ENCODE measurements around the gene OR2B6.
"Not testable (repeated sequence)": the region's sequence is repeated elsewhere in the genome, so short reads cannot be mapped to it uniquely, and the experiment has no call there.

Gene OR2B6

DNA sequence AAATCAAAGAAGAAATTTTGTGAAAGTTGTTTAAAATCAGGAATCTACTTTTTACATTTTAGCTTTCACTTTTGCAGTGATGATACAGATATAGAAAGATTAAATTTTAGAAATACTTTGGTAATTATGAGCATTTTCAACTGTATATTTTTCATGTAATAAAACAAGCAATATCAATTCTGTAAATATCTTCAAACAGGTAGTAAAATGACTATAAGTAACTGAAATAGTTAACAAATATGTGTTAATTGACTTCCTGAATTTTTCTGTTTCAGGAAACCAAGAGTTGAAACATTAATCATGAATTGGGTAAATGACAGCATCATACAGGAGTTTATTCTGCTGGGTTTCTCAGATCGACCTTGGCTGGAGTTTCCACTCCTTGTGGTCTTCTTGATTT lies at the start of gene OR2B6:
TSS of gene OR2B6 (plus strand) at position 301 of the 400 bp plus-strand sequence. CDS start at position 301, 0 bp downstream.
- no peak for DNase-seq

DNA sequence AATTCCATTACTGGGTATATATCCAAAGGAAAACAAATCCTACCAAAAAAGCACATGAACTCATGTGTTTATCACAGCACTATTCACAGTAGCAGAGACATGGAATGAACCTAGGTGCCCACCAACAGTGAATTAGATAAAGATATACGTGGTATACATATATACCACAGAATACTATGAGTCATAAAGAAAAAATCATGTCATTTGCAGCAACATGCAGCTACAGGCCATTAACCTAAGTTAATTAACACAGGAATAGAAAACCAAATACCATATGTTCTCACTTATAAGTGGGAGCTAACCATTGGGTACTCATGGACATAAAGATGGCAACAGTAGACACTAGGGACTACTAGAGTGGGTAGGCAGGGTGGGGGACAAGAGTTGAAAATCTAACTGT lies 49.0 kb upstream of the OR2B6 start:
- no peak for DNase-seq

DNA sequence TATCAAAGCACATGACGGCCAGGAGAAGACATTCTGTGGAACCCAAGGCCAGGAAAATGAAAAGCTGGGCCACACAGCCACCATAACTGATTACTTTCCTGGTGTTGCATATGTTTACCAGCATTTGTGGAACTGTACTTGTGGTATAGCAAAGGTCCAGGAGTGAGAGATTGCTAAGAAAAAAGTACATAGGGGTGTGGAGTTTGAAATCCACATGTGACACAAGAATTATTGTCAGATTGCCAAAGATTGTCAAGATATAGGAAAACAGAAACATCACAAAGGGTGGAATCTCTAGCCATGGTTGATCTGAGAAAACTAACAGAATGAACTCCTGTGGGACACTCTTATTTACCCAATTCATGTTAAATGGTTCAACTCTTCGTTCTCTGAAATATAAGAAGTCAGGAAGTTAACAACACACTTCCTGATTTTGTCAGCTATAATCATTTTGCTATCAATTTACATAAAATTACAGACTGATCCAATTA lies 45.0 kb upstream of the OR2B6 start, which contains the start of gene OR2B2:
TSS of gene OR2B2 (minus strand) at position 441 of the 491 bp plus-strand sequence. CDS start at position 364, 77 bp downstream.
- no peak for DNase-seq

DNA sequence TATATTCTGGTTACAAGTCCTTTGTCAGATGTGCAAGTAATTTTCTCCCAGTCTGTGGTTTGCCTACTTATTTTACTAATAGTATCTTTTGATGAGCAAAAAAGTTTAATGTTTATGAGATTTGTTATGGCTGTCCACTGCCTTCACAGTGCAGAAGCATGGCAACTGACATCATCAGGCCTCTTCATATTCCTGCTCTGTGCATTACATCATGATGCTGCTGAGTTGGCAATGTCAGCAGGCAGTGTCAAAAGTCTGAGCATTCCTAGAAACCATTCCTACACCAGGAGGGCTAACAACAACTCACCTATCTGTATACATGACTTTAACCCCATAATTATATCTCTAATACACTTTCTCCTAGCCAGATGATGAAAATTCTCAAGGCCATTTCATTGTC lies 34.1 kb upstream of the OR2B6 start:
- DNase-seq = no peak

DNA sequence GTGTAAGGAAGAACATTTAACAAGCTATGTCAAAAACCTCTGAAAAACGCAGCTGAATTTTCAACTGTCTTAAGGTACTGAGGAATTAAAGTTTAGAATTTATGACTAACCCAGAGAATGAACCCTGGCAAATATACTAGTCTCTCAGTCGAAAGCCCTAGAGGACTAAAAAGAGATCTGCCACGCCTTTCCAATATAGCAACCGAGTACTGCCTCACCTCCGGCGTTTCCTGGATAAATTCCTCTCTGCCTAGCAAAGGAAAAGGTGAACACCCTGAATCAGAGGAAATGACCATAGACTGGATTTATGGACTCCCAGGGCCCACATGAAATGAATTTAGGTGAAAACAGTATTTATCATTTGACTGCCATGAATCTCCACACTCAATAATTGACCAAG lies 32.9 kb upstream of the OR2B6 start:
- no peak for DNase-seq

DNA sequence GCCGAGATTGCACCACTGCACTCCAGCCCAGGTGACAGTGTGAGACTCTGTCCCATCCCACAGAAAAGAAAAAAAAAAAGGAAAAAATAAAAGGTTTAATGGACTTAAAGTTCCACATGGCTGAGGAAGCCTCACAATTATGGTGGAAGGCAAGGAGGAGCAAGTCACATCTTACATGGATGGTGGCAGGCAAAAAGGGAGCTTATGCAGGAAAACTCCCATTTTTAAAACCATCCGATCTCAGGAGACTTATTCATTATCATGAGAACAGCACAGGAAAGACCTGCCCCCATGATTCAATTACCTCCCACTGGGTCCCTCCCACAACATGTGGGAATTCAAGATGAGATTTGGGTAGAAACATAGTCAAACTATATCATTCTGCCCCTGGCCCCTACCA lies 29.0 kb upstream of the OR2B6 start:
- not testable (repeated sequence) for DNase-seq

DNA sequence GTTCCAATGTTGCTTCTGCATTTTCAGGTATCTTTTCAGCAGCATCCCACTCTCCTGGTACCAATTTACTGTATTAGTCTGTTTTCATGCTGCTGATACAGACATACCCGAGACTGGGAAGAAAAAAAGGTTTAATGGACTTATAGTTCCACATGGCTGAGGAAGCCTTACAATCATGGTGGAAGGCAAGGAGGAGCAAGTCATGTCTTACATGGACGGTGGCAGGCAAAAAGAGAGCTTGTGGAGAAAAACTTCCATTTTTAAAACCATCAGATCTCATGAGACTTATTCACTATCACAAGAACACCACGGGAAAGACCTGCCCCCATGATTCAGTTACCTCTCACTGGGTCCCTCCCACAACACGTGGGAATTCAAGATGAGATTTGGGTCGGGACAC lies 27.1 kb upstream of the OR2B6 start:
- not testable (repeated sequence) for DNase-seq

DNA sequence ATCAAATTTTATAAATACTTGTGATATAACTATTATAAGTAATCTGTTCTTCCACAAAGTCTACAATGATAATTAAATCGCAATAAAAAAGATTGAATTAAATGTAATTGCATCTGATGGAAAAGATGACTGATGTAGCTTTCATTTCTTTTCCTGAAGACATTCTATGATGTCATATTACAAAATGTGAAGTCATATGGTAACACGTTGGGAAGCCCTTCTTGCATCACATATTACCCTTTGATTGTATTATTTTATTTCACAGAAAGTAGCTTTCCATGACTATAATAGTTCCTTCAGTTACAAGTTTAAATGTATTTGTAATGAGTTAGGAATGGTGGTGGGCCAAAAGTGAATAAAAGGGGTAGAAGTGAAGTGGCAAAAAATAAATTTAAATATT lies 25.8 kb upstream of the OR2B6 start:
- no peak for DNase-seq

DNA sequence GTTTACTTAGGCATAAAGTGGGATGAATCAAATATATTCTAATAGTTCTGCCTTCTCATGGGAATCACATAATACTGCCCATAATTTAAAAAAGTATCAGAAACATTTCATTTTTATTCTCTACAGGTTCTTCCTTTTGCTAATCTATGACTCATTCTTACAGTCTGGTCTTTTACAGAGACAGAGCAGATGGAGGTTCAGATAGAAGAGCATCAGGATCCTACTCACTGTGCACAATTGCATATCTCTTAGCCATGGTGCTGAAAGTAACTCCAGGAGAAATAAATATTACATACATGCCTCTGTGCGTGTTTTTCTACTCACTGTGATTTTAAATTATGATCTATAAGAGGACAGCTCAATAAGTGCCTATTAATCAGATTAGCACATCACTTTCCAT lies 16.3 kb upstream of the OR2B6 start:
- DNase-seq = no peak

DNA sequence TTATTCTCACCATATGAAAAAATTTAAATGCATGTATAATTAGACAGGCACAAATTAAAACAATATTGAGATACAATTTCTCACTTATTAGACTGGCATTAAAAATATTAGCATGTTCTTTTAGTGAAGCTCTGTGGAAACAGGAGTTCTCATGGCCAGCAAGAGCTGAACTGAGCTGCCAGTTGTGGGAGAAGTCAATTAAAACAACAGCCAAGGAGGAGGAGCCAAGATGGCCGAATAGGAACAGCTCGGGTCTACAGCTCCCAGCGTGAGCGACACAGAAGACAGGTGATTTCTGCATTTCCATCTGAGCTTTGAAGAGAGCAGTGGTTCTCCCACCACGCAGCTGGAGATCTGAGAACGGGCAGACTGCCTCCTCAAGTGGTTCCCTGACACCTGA lies 14.0 kb upstream of the OR2B6 start:
- DNase-seq = not testable (repeated sequence)

DNA sequence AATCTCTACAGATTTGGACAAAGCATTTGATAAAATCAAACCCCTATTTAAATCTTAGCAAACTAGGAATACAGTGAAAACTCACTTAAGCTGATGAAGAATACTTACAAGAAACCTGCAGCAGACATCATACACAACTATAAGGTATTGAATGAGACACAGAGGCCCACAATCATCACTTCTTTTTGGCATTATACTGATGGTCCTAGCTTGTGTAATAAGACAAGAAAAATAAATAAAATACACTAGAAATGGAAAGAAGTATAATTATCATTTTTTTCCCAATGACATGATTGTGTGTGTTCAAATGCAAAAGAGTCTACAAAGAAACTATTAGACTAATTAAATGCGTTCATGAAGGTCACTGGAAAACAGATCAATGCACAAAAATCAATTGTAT lies 8.8 kb upstream of the OR2B6 start:
- DNase-seq = no peak

DNA sequence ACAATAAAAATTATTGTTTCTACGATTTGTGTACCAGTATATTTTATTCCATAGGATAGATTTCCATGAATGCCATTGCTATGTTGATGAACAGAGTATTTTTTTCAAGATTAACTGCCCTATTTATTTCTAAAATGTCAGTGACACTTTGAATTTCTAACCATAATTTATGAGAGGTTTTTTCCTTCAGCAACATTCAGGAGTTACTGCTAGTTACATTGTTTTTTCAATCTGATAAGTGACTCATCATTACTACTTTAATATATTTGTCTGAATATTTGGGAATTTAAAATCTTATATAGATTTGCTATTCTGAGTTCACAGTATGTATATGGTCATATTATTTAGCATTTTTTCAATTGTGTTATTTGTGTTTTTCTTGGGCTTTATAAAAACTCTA lies 6.0 kb upstream of the OR2B6 start:
- DNase-seq = no peak

DNA sequence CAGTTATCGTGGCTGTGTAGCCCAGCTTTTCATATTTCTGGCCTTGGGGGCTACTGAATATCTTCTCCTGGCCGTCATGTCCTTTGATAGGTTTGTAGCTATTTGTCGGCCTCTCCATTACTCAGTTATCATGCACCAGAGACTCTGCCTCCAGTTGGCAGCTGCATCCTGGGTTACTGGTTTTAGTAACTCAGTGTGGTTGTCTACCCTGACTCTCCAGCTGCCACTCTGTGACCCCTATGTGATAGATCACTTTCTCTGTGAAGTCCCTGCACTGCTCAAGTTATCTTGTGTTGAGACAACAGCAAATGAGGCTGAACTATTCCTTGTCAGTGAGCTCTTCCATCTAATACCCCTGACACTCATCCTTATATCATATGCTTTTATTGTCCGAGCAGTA lies 475 bp downstream of the OR2B6 start:
- no peak for DNase-seq

DNA sequence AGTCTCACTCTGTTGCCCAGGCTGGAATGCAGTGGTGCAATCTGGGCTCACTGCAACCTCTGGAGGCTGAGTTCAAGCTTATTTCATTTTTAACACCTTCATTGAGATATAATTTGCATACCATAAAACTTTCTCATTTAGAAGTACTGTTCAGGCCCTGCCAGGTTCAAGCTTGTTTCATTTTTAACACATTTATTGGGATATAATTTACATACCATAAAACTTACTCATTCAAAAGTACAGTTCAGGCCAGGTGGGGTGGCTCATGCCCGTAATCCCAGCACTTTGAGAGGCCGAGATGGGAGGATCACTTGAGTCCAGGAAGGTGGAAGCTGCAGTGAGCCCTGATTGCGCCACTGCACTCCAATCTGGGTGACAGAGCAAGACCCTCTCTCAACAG lies 5.5 kb downstream of the OR2B6 start:
- no peak for DNase-seq

DNA sequence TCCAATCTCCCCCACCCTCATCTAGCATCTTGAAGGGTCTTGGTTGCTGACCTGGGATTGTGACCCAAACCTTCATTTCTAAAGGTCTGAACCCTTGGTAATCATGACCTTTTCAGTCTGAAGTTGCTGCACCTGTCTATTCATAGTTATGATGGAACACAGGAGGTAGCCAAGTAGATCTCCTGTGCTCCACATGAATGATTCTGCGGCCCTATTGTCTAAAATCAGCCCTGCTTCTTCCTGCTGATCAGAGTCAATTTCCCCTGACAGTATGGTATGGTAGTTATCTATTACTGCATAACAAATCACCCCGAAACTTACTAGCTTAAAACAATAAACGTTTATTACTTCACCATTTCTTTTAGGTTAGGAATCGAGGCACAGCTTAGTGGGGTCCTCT lies 9.0 kb downstream of the OR2B6 start:
- DNase-seq = no peak

DNA sequence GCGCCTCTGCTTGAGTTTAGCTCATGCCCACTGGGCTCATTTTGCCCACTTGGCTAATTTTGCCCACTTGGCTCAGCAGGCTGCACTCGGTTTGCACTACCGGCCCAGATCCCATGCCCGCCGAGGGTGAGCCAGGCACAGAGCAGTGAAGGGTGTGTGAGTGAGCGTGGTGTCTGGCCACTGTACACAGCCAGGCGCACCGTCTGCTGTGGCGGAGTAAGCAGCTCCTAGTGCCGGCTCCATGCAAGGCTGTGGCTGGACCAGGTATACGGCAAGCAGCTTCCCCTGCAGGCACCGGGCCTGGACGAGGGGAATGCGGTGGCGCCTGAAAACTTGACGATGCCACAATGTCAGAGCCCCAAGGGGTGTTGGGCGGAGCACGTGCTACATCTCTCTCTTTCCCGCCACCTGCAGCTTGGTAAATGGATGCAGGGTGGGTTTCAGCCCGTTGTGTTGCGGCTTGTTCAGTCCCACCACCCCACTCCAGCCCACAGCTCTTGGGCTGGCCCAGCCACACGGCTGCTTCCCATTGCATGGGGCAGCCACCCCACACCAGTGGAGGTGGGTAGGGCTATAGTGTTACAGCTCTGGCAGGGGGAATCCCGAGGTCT lies 9.9 kb downstream of the OR2B6 start:
- DNase-seq = no peak

DNA sequence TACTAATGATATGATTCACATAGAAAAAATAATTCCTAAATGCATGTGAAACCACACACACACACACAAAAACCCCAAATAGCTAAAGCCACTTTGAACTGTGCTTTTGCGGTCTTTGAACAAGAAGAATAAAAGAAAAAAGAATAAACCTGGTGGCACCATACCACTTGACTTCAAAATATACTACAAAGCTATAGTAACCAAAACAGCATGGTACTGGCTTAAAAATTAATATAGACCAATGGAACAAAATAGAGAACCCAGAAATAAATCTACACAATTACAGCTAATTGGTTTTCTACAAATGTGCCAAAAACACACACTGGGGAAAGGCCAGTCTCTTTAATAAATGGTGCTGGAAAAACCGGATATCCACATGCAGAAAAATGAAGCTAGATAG lies 13.4 kb downstream of the OR2B6 start:
- no peak for DNase-seq

DNA sequence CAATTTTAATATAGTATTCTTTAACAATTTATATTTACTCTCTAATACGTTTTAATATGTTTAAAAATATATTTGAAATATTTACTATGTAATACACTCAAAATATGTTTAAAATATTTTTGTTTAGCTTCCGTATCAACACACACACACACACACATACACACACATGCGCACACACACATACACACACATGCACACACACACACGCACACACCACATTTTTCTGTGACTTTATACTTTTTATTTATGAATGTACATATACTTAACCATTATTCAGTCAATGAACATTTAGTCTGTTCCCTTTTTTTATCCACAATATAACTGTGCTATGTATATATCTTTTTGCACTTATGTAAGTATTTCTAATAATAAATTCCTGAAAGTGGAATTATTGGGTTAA lies 15.7 kb downstream of the OR2B6 start:
- DNase-seq = no peak

DNA sequence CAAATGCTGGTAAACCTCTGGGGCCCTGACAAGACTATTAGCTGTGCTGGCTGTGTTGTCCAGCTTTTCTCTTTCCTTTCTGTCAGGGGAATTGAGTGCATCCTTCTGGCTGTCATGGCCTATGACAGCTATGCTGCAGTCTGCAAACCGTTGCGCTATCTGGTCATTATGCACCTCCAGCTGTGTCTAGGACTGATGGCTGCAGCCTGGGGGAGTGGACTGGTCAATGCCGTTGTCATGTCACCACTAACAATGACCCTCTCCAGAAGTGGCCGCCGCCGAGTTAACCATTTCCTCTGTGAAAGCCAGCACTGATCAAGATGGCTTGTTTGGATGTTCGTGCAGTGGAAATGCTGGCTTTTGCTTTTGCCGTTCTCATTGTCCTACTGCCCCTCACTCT lies 20.3 kb downstream of the OR2B6 start:
- DNase-seq = no peak

DNA sequence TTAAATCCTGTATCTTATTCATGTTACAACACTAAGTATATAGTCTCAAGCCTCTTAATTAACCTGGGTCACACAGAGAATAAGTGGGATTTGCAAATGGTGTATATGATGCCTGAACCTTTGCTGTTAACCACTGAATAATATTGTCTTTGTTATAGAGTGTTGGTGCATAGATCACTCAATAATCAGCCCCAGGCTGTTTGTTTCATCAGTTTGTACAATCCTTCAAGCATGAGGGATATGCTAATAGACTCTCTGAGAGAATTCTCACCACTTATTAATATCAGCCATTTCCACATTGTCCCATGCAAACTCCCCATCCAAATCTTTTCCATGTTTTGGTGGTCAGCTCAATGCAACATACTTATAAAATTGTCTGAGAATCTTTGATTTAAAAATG lies 21.7 kb downstream of the OR2B6 start:
- no peak for DNase-seq

DNA sequence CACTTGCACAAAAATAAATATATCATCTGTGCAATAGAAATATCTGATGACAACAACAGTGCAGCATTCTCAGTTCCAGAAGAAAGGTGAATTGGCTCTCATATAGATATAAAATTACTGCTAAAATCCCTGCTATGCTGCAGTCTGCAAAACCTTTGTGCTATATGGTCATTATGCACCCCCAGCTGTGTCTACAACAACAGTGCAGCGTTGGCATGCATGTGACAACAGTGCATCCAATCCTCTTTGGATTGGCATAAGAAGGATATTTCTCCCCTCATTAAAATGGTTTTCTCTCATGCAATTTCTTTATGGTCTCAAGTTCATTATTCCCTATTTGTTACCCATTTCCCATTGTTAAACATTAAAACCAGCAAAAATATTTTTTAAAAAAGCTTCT lies 23.1 kb downstream of the OR2B6 start:
- no peak for DNase-seq

DNA sequence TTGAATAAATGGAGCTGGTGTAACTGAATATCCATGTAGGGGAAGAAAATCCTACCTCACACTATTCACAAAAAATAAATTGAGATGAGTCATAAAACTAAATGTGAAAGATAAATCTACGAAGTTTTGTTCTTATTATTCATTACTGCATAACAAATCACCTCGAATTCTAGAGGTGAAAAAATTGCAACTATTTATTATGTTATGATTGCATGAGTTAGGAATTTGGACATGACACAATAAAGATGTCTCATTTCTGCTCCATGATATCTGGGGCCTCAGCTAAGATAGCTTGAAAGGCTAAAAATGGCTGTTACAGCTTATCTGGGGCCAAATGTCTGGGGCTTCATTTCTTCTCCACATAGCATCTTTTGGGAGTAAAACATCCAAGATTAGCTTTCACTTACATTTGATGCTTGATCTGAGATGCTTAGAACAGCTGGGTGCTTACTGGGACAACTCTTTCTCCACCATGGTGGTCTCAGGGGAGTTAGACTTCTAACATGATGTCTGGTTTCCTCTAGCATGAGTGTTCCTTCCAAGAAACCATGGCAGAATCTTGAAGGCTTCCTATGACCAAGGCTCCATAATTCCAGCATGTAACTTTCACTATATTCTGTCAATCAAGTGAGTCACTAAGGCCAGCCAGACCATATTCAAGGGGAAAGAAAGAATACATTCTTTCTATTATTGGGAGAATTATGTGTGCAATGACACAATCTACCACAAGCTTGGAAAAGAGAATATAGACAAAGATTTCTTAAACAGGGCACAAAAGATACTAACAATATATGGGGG lies 30.1 kb downstream of the OR2B6 start:
- DNase-seq = no peak

DNA sequence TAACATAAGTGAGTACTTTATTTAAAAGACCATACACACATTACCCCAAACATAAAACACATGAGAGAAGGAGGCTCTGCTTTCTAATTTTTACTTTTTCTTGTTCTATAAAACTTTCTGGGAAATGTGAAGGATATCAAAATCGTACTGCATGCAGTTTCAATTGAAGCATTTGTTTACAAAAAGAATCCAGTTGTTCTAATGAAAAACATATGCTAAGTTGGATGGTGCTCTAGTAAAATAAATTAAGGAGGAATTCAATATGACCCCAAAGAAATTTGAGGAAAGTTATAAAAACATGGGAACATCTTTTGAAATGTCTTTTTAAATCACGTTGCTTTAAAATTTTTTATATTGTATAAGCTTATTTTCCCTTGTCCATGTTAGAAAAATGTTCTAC lies 37.6 kb downstream of the OR2B6 start:
- DNase-seq = no peak

DNA sequence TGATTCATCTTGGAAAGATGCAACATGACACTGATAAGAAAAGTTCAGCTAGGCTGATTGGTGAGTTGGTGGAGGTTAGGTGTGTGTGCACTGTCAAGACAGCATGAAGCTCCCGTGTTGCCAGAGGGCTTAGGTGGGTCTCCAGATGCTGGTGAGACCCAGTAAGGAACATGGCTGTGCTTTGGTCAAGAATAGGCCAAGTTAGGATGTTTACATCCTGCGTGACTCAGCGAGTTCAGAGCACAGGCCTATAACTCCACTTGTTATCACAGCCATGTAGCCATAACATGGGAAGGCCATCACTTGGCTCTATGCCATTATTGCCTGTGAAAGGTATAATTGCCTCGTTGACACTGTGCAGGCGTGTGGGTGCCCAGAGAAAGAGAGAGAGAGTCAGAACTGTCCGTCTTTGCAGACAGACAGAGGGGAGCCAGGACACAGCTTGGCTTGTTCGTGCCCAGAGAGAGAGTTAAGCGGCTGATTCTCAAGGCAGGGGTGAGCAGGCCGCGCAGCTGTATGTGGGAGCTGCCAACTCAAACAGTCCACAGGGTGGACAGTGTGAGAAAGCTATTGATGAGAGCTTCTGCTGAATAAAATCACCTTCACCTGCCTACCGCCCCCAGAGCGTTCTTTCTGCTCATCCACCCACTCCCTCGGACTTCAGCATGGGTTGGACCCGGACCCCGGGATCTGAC lies 43.5 kb downstream of the OR2B6 start:
- no peak for DNase-seq
